Activated CD4-positive, CD25-positive, alpha-beta regulatory T cell treated with anti-CD3 and anti-CD28 coated beads, Interleukin-2, amount 50 U/mL, for 72 hours (primary cell): ENCODE data around the gene CHRNA10.

ENCODE experiments used
- DNase-seq: peaks from one replicate; pipeline ENCODE4 v3.0.0; 2021

The CHRNA10 gene, protein sequence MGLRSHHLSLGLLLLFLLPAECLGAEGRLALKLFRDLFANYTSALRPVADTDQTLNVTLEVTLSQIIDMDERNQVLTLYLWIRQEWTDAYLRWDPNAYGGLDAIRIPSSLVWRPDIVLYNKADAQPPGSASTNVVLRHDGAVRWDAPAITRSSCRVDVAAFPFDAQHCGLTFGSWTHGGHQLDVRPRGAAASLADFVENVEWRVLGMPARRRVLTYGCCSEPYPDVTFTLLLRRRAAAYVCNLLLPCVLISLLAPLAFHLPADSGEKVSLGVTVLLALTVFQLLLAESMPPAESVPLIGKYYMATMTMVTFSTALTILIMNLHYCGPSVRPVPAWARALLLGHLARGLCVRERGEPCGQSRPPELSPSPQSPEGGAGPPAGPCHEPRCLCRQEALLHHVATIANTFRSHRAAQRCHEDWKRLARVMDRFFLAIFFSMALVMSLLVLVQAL

DNA sequence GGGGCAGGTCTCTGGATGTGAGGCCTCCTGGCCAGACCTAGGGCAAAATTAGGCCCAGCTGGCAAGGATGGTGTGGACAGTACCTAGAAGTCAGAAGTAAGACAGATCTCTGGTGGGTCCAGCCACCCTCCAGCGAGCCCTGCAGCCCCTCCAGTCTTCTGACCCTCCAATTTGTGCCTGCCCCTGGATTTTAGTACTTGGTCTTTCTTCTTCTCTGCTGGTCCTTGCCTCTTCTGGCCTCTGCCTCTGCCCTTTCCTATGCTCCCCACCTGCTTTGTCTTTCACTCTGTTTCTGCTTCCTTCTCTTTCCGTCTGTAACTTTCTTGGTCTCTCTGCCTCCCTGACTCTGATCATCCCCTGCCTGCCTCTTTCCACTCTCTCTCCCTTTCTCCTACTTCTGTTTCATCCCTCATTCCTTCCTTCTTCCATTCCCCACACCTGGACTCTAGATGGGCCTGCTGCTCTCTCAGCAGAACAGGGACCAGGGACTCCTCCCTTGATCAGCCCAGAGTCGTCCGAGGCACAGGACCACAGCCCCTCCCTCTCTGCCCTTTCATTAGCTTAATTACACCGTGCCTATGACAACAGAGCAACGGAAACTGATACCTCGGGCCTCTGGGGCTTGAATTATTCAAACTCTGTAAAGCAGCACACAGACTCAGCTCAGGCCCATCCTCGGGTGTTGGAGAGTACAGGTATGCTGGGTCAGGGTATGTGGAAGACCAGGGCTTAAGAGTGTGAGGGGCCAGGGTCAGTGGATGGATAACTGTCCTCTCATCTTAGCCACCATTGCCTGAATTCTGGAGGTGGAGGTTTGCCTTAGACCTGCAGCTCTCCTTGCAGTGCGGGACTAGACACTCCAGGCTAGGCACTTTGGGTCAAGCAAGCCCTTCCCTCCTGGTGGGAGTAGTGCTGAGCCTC lies at the start of gene CHRNA10:
Gene CHRNA10, minus strand, starts transcription at position 51 of the 921 bp plus-strand sequence. CDS start 72 bp downstream, outside the sequence.
- no peak for DNase-seq

DNA sequence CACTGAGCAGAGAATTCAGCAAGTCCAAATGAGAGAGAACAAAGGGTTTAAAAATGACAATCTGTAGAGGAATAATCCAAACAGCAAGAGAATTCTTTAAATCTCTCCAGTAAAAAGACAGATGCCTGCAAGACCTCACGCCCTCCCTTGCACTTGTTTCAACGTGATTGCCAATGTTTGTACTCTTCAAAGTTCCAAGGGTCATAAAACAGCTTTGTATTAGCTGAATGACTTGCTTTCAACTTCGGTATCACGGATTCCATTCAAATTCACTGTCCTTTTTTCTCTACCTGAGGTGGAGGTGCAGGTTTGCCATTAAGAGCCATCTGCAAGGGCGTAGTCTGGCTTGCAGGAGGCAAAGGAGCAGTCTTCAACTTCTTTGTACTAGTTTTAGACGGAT lies 41.1 kb upstream of the CHRNA10 start:
- DNase-seq: no peak

DNA sequence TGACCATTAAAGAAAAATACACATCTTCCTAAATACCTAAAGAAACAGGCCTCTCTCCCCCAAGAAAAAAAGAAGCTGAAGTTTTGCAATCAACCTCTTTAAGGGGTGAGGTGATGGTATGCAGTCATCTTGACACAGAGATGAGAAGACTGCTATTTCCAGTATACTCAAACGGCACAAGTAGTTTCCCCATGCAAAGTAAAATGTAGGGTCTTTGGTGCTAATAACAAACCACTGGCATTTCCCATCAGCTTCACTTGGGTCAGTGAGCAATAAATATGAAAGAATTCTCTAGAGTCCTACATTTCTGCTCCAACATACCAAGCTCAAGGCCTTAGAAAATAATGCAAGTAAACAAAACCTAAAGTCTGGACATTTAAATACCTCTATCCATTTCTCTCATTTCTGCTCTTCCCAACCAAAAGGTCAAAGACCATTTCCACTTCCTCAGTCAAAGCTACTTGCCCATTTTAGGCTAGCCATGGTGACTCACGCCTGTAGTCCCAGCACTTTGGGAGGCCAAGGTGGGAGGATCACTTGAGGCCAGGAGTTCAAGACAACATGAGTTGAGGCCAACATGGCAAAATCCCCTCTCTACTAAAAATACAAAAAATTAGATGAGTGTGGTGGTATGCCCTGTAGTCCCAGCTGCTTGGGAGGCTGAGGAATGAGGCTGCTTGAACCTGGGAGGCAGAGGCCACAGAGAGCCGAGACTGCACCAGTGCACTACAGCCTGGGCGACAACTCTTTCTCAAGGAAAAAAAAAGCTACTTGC lies 39.5 kb upstream of the CHRNA10 start:
- DNase-seq: no peak

DNA sequence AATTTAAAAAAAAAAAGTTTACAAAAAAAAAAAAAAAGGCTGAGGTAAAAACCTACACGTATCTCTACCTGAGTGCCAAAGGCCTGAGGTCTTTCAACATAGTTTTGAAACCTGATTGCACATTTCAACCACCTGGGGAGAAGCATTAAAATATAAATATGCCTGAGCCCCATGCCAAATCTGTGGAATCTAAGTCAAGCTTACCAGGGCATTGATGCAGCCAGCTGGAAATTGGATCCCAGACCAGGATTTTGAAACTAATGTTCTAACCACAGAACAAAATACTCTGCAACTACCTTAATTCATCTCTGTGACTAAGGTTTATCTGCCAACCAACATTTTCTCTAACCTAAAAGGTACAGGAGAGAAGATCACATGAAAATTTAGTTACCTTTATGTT lies 38.8 kb upstream of the CHRNA10 start:
- DNase-seq: no peak

DNA sequence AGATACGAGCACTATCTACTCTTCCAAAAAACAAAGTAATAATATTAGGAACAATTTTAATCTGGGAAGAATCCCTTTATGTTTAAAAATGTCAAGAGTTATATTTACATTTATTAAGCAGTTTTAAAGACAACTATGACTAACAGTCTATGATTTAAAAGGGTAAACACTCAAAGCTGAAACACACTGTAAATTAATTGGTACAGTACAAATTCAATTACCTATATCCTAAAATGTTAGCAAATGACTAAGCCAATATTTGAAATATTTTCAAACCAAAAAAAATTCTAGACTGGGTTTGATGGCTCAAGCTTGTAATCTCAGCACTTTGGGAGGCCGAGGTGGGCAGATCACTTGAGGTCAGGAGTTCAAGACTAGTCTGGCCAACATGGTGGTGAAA lies 36.0 kb upstream of the CHRNA10 start:
- no peak for DNase-seq

DNA sequence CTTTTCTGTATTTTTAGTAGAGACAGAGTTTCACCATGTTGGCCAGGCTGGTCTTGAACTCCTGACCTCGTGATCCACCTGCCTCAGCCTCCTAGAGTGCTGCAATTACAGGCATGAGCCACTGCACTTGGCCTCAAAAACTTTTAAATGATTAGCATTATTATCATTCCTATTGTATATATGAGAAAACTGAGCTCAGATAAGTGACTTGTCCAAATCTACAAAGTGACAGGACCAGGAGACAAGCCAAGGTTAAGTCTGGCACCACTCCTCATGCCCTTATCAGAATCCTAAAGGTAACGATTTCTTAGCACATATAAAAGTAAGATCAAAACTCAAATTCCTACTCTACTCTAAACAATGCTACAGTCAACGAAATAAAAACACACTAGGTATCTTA lies 32.2 kb upstream of the CHRNA10 start:
- no peak for DNase-seq

DNA sequence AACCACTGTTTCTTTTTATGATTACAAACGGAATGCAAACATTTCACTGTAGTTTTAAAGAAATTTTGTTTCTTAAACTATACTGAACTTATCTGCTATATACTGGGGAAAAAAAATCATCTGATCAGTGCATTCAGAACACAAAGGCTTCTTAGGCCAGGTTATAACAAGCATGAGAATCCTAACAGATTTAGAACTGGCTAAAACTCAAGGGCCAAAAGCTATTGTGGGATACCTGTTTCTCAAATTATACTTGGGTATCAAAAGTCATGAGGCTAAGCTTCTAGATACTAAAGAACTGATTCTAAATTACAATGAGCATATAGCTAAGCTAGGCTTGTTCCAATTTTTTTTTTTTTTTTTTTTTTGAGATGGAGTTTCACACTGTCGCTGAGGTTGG lies 29.7 kb upstream of the CHRNA10 start:
- DNase-seq: no peak

DNA sequence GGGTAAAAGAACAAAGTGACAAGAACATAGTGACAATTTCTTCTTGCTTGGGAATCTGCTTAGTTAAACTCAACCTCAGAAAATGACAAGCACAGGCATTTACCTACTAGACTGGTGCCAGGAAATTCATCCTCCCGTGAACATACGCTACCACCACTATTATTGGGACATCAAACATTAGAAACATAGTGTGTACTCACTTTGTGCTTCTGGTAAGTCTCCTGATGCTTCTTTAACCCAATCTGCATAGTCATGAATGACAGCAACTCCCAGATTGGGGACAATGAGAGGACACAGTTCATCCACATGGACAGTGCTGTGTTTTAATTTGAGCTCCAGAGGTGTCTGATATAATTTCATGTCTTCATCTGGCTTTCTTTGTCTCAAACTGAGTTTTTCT lies 29.2 kb upstream of the CHRNA10 start:
- DNase-seq: no peak

DNA sequence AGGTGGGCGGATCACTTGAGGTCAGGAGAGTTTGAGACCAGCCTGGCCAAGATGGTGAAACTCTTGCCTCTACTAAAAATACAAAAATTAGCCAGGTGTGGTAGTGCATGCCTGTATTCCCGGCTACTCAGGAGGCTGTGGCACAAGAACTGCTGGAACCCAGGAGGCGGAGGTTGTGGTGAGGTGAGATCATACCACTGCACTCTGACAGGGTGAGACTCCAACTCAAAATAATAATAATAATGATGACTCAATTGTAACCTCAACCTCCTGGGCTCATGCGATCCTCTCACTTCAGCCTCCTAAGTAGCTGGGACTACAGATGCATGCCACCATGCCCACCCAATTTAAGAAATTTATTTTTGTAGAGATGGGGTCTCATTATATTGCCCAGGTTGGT lies 15.6 kb upstream of the CHRNA10 start:
- DNase-seq: no peak

DNA sequence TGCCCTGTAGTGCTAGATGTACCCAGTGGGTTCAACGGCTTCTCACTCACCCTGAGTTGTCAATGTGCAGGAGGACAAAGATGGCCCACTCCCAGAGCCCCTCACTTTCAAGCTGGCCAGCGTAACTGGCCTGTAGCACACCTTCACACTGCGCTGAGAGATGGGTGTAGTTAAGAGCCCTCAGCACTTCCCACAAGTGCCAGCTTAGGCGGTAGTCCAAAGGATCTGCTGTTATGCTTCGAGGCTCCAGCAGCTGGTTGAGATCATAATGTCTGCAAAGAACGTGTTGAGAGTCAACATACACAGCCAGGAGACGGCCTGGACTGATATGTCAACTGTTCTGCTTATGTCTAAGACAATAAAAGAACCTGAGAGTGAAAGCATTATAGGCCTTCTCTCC lies 14.7 kb upstream of the CHRNA10 start:
- DNase-seq: no peak

DNA sequence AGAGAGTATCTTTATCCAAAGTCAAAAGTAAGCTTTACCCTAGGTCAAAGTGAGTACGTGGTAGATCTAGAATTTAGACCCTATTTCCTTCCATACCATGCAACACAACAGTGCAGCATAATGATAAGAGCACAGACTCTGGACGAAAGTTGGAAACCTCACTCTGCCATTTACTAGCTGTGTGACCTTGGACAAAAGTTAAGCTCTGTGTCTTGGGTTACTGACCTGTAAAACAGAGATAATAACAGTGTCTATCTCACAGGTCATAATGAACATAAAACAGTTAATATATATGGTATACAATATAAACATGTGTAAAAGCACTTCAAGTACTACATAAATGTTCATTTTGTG lies 13.6 kb upstream of the CHRNA10 start:
- DNase-seq: no peak

DNA sequence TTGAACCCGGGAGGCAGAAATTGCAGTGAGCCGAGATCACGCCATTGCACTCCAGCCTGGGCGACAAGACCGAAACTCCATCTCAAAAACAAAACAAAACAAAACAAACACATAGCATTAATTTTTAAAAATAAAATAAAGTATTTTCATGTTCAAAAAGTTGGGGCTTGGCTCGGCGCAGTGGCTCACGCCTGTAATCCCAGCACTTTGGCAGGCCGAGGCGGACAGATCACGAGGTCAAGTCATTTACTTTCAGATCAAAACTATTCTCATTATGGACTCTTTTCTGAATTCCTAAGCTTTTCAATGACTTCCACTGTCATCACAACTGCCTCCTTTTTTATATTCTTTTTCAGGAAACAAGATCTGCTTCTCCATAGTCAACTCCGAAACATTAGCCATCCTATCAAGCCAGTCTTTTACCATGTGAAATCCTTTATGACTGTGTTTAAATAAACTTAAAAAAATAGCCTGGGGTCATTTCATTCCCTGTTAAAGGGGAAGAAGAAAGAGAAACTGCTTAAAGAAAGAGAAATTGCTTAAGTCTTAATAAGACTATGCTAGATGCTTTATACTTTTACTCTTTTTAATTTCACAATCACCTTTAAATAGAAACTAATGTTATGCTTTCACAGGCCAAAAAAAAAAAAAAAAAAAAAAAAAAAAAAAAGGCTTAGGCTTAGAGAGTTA lies 13.1 kb upstream of the CHRNA10 start:
- DNase-seq: no peak

DNA sequence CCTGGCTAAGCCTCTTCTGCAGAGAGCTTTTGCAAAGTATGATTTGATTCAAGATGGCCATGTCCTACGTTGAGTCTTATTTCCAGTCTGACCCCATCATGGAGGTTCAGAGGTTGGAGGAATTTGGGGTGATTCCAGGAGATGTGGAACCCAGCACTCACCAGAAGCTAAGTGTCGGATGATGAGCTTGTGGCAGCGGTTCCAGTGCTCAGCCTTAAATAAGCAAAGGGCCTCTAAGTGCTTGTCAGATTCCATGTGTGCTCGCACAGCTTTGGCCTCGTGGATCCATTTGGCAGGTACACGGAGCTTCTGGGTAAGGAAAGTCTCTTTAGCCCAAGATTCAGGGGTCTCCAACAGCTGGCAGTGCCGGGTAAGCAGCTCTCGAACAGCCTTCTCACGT lies 11.9 kb upstream of the CHRNA10 start:
- DNase-seq: no peak

DNA sequence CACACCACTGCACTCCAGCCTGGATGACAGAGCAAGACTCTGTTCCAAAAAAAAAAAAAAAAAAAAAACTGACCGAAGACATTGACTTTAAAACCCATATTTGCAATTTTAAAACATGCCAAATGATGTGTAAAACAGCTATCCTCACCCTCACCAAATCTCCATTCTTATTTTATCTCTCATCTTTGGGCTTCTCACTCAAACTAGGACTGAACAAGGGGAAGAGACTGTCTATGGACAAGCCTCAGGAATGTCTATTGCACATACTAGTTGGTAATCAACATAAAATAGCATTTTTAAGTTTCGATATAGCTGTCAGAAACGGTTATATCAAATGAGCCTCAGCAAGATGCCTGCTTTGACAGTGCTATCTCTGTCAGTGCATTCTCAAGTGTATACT lies 7.9 kb upstream of the CHRNA10 start:
- DNase-seq: no peak

DNA sequence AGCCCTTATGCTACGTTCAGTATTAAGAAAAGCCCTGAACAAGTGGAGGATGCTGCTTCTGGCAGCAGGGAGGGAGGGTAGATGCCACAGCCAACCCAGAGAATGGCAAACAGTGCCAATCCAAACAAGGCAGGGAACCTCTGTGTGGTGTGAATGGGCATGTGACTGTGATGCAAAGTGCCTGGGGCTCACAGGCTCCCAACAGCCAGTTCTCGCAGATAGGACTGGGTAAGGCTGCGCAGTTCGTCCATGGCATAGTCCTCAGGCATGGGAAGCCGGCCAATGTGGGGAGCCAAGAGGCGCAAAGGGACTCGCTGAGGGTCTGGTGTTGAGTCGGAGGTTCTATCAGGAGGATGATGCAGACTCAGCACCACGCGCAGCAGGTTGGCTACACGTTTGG lies 4.8 kb upstream of the CHRNA10 start:
- DNase-seq: no peak

DNA sequence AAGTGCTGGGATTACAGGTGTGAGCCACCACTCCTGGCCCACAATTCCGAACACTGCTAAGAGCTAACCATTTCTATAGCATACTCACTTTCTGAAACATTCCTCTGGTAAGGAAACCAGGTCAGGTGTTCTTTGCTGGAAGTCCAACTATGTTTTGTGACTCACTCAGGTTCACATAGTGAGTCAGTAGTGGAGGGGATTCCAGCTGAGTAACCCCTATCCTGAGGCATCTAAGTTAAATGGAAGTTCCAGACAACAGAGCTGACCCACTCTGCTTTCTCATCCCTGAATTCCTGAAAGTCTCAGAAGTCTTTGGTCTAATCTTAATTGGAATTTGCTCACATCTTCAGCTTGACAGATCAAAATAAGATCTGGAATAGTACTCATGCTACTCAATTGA lies 3.0 kb upstream of the CHRNA10 start:
- no peak for DNase-seq

DNA sequence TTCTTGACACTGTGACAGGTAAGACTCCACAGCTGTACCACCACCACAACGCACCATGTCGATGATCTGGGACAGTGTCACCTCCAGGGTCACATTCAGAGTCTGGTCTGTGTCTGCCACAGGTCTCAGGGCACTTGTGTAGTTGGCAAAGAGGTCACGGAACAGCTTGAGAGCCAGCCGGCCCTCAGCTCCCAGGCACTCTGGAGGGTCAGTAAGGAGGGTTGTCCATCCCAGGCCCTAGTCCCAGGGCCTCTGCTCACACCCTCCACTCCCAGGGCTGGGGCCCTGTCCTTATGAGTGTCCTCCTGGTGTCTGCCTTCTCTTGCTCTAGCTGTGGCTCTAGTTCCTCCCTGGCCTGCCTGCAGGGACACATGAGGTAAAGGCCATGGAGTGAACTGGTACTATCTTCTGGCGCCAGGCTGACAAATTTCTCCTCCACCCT lies 1.4 kb downstream of the CHRNA10 start:
- no peak for DNase-seq

DNA sequence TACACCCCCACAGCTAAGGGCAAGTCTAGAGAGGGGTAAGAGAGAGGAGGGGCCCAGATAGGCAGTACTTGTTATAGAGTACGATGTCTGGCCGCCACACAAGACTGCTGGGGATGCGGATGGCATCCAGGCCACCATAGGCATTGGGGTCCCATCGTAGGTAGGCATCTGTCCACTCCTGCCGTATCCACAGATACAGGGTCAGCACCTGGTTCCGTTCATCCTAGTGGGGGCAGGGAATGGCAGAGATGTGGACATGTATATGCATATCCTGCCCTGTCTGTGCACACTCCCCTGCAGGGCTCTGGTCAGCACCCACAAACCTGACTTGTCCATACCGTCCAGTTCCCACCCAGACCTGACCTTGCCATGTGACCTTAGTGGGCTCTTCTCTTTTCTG lies 2.1 kb downstream of the CHRNA10 start:
- no peak for DNase-seq

DNA sequence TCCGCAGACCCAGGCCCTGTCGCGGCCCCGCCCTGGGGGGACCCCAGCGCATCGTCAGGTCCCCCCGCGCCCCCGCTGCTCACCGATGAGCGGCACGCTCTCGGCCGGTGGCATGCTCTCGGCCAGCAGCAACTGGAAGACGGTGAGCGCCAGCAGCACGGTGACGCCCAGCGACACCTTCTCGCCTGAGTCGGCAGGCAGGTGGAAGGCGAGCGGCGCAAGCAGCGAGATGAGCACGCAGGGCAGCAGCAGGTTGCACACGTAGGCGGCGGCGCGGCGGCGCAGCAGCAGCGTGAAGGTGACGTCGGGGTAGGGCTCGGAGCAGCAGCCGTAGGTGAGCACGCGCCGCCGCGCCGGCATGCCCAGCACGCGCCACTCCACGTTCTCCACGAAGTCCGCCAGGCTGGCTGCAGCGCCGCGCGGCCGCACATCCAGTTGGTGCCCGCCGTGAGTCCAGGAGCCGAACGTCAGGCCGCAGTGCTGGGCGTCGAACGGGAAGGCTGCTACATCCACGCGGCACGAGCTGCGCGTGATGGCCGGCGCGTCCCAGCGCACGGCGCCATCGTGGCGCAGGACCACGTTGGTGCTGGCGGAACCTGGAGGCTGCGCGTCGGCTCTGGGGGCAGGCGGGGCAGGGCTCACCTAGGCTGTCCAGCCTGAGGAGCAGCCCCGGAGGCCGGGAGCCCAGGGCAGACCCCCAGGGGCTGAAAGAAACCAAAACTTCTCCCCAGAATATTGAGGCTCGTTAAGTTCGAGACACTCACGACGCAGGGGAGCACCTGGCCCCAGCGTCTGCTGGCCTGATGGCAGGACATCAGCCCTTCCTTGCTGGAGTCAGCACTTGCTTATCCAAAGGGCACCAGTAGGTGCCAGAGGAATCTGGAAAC lies 3.8 kb downstream of the CHRNA10 start:
- DNase-seq: no peak

DNA sequence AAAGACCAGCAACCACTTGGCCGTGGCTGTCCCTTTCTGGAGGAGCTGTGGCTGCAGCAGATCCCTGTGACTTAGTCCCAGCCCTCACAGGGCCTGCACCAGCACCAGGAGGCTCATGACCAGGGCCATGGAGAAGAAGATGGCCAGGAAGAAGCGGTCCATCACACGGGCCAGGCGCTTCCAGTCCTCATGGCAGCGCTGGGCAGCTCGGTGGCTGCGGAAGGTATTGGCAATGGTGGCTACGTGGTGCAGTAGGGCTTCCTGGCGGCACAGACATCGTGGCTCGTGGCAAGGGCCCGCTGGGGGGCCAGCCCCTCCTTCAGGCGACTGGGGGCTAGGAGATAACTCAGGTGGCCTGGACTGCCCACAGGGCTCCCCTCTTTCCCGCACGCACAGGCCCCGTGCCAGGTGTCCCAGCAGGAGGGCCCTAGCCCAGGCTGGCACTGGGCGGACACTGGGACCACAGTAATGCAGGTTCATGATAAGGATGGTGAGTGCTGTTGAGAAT lies 5.1 kb downstream of the CHRNA10 start:
- no peak for DNase-seq

DNA sequence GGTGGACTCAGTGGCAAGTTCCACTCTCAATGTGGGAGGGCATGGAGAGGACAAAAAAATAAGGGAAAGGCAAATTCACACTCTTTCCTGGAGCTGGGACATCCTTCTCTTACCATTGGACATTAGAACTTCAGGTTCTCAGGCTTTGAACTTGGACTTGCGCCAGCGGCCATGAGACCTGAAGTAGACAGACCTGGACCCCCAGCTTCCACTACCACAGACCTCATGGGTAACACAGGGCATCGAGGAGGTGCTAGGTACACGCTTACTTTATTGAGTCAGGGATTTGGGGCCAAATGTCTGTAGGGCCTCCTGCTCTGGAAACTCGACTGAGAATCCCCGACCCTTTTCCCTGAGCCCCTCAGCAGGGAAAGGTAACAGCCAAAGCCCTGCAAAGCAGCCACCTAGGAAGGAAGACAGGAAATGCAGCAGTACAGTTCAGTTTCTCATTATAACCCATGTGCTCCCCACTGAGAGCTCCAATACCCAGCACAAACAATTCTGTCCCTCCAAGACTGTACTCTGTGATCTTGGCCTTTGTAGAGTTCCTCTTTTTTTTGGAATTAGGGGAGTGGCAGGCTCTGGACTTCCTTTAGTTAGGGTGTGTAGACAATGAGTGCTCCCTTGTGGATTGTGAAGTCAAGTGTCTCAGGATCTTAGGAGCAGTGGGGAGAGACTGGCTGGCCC lies 5.7 kb downstream of the CHRNA10 start:
- no peak for DNase-seq
